Measurements from ENCODE around the gene CEP63. TPM values are rescaled to one million over a fixed set of nuclear protein-coding genes. Genes with fewer than 3 reads are reported as not detected.

Gene CEP63
- total and polyA plus RNA-seq, 3 experiments from 2014 or later: 19.3 to 21.3 (median 21.1) TPM

- no peaks in the 10 kb centered on the region for H3K36me3 ChIP-seq (ENCODE audit: insufficient read depth, low read length)
- H3K27me3 Mint-ChIP-seq: peaks cover 14 to 47% of the 10 kb centered on the region in 2 donors
- CTCF ChIA-PET: no interaction called here
- no peak overlapping the region for H3K4me3 ChIP-seq (ENCODE audit: low read length)
- no peaks in the 10 kb centered on the region for H3K36me3 Mint-ChIP-seq
- H3K27me3 ChIP-seq (ENCODE audit: insufficient read depth, low read length, poor library complexity, severe bottlenecking): peaks cover under 1% of the 10 kb centered on the region
- H3K9me3 Mint-ChIP-seq: no peaks in the 10 kb centered on the region
- POLR2A ChIA-PET: no interaction called here
- no peaks in the 10 kb centered on the region for H3K4me1 ChIP-seq (ENCODE audit: insufficient read depth, low read length)
- no peak for DNase-seq
- no peak overlapping the region for H3K27ac ChIP-seq (ENCODE audit: low read depth, low read length)
- H3K27ac Mint-ChIP-seq: no peak overlapping the region
- H3K4me1 Mint-ChIP-seq: no peaks in the 10 kb centered on the region
- no peak overlapping the region for H3K4me3 Mint-ChIP-seq
- no peaks in the 10 kb centered on the region for H3K9me3 ChIP-seq (ENCODE audit: low read length)
Measured at GRCh38 chr3:134460965-134461364, 24.9 kb upstream of the CEP63 start.

GRCh38 chr3:134462331-134462941 is 23.4 kb upstream of the CEP63 start:
- POLR2A ChIA-PET: no interaction called here

GRCh38 chr3:134463676-134464063 is 22.2 kb upstream of the CEP63 start:
- Histone ChIP-seq H3K27me3 (ENCODE audit: insufficient read depth, low read length, poor library complexity, severe bottlenecking) (no peaks in the 10 kb centered on the region), H3K9me3 (ENCODE audit: low read length) (no peaks in the 10 kb centered on the region), H3K36me3 (ENCODE audit: insufficient read depth, low read length) (no peaks in the 10 kb centered on the region), H3K4me1 (ENCODE audit: insufficient read depth, low read length) (no peaks in the 10 kb centered on the region), H3K4me3 (ENCODE audit: low read length) (no peak overlapping the region), H3K27ac (ENCODE audit: low read depth, low read length) (no peak overlapping the region)
- Mint-ChIP-seq H3K36me3 (peaks cover 0 to 1% (median 0%) of the 10 kb centered on the region in 3 donors), H3K9me3 (no peaks in the 10 kb centered on the region), H3K27ac (no peak overlapping the region), H3K4me3 (no peak overlapping the region), H3K4me1 (no peaks in the 10 kb centered on the region), H3K27me3 (peaks cover 6 to 29% of the 10 kb centered on the region in 2 donors)
- CTCF ChIA-PET: no interaction called here
- POLR2A ChIA-PET: no interaction called here
- DNase-seq: no peak

More at GRCh38 chr3:134462331-134462941, 23.4 kb upstream of the CEP63 start:
- Mint-ChIP-seq H3K4me3 (no peak overlapping the region), H3K4me1 (no peaks in the 10 kb centered on the region), H3K27ac (no peak overlapping the region), H3K27me3 (peaks cover 9 to 41% of the 10 kb centered on the region in 2 donors), H3K36me3 (peaks cover 0 to 1% (median 0%) of the 10 kb centered on the region in 3 donors), H3K9me3 (no peaks in the 10 kb centered on the region)
- Histone ChIP-seq H3K9me3 (ENCODE audit: low read length) (no peaks in the 10 kb centered on the region), H3K4me3 (ENCODE audit: low read length) (no peak overlapping the region), H3K27me3 (ENCODE audit: insufficient read depth, low read length, poor library complexity, severe bottlenecking) (no peaks in the 10 kb centered on the region), H3K4me1 (ENCODE audit: insufficient read depth, low read length) (no peaks in the 10 kb centered on the region), H3K27ac (ENCODE audit: low read depth, low read length) (no peak overlapping the region), H3K36me3 (ENCODE audit: insufficient read depth, low read length) (no peaks in the 10 kb centered on the region)
- CTCF ChIA-PET: interaction anchor here (1.2 kb wide), 1 partner anchor 11 kb away, joined by 3 read pairs; no protein-coding TSS in a partner anchor
- DNase-seq: no peak

- Mint-ChIP-seq H3K4me1 (no peaks in the 10 kb centered on the region), H3K27ac (no peak overlapping the region), H3K27me3 (peaks cover 6 to 25% of the 10 kb centered on the region in 2 donors), H3K36me3 (peaks cover 0 to 1% (median 0%) of the 10 kb centered on the region in 3 donors), H3K4me3 (no peak overlapping the region), H3K9me3 (no peaks in the 10 kb centered on the region)
- Histone ChIP-seq H3K36me3 (ENCODE audit: insufficient read depth, low read length) (no peaks in the 10 kb centered on the region), H3K27me3 (ENCODE audit: insufficient read depth, low read length, poor library complexity, severe bottlenecking) (no peaks in the 10 kb centered on the region), H3K4me3 (ENCODE audit: low read length) (no peak overlapping the region), H3K27ac (ENCODE audit: low read depth, low read length) (no peak overlapping the region), H3K4me1 (ENCODE audit: insufficient read depth, low read length) (no peaks in the 10 kb centered on the region), H3K9me3 (ENCODE audit: low read length) (no peaks in the 10 kb centered on the region)
- CTCF ChIA-PET: no interaction called here
- POLR2A ChIA-PET: no interaction called here
- no peak for DNase-seq
Measured at GRCh38 chr3:134464064-134464688, 21.7 kb upstream of the CEP63 start.

- no peak overlapping the region for H3K4me3 ChIP-seq (ENCODE audit: low read length)
- DNase-seq: no peak
- Mint-ChIP-seq H3K9me3 (no peaks in the 10 kb centered on the region), H3K27ac (no peak overlapping the region), H3K36me3 (peaks cover 0 to 1% (median 0%) of the 10 kb centered on the region in 3 donors), H3K4me3 (no peak overlapping the region), H3K4me1 (no peaks in the 10 kb centered on the region), H3K27me3 (peaks cover 6 to 19% of the 10 kb centered on the region in 2 donors)
- no peak overlapping the region for H3K27ac ChIP-seq (ENCODE audit: low read depth, low read length)
- no peaks in the 10 kb centered on the region for H3K27me3 ChIP-seq (ENCODE audit: insufficient read depth, low read length, poor library complexity, severe bottlenecking)
- H3K9me3 ChIP-seq (ENCODE audit: low read length): no peaks in the 10 kb centered on the region
- H3K36me3 ChIP-seq (ENCODE audit: insufficient read depth, low read length): no peaks in the 10 kb centered on the region
- no peaks in the 10 kb centered on the region for H3K4me1 ChIP-seq (ENCODE audit: insufficient read depth, low read length)
- CTCF ChIA-PET: no interaction called here
- POLR2A ChIA-PET: no interaction called here
Measured at GRCh38 chr3:134464689-134465365, 21.0 kb upstream of the CEP63 start.

- no peak overlapping the region for H3K4me3 Mint-ChIP-seq
- peaks cover 5 to 18% of the 10 kb centered on the region in 2 donors for H3K27me3 Mint-ChIP-seq
- no peak overlapping the region for H3K4me3 ChIP-seq (ENCODE audit: low read length)
- H3K27me3 ChIP-seq (ENCODE audit: insufficient read depth, low read length, poor library complexity, severe bottlenecking): no peaks in the 10 kb centered on the region
- no peak overlapping the region for H3K27ac ChIP-seq (ENCODE audit: low read depth, low read length)
- DNase-seq: no peak
- no peaks in the 10 kb centered on the region for H3K4me1 ChIP-seq (ENCODE audit: insufficient read depth, low read length)
- H3K4me1 Mint-ChIP-seq: no peaks in the 10 kb centered on the region
- no peaks in the 10 kb centered on the region for H3K9me3 ChIP-seq (ENCODE audit: low read length)
- peaks cover 0 to 1% (median 0%) of the 10 kb centered on the region in 3 donors for H3K36me3 Mint-ChIP-seq
- ChIA-PET CTCF (interaction anchor here (0.7 to 2.2 kb wide), 3 partner anchors 9 to 1773 kb away, joined by 3 to 8 read pairs (median 3); no protein-coding TSS in a partner anchor), POLR2A (no interaction called here)
- no peaks in the 10 kb centered on the region for H3K36me3 ChIP-seq (ENCODE audit: insufficient read depth, low read length)
- no peak overlapping the region for H3K27ac Mint-ChIP-seq
- H3K9me3 Mint-ChIP-seq: no peaks in the 10 kb centered on the region
Measured at GRCh38 chr3:134466331-134466730, 19.5 kb upstream of the CEP63 start.

- Mint-ChIP-seq H3K4me1 (no peaks in the 10 kb centered on the region), H3K9me3 (no peaks in the 10 kb centered on the region), H3K36me3 (peaks cover 0 to 5% (median 4%) of the 10 kb centered on the region in 3 donors), H3K27ac (no peak overlapping the region), H3K4me3 (no peak overlapping the region), H3K27me3 (peaks cover 0 to 7% of the 10 kb centered on the region in 2 donors)
- Histone ChIP-seq H3K36me3 (ENCODE audit: insufficient read depth, low read length) (no peaks in the 10 kb centered on the region), H3K9me3 (ENCODE audit: low read length) (no peaks in the 10 kb centered on the region), H3K4me3 (ENCODE audit: low read length) (no peak overlapping the region), H3K27ac (ENCODE audit: low read depth, low read length) (no peak overlapping the region), H3K27me3 (ENCODE audit: insufficient read depth, low read length, poor library complexity, severe bottlenecking) (no peaks in the 10 kb centered on the region), H3K4me1 (ENCODE audit: insufficient read depth, low read length) (no peaks in the 10 kb centered on the region)
- DNase-seq: no peak
- ChIA-PET CTCF (no interaction called here), POLR2A (no interaction called here)
Measured at GRCh38 chr3:134468519-134468918, 17.3 kb upstream of the CEP63 start.

- Histone ChIP-seq H3K4me3 (ENCODE audit: low read length) (no peak overlapping the region), H3K9me3 (ENCODE audit: low read length) (no peaks in the 10 kb centered on the region), H3K4me1 (ENCODE audit: insufficient read depth, low read length) (peaks cover 3% of the 10 kb centered on the region), H3K27ac (ENCODE audit: low read depth, low read length) (no peak overlapping the region), H3K27me3 (ENCODE audit: insufficient read depth, low read length, poor library complexity, severe bottlenecking) (no peaks in the 10 kb centered on the region), H3K36me3 (ENCODE audit: insufficient read depth, low read length) (no peaks in the 10 kb centered on the region)
- DNase-seq: no peak
- peaks cover 0 to 5% (median 2%) of the 10 kb centered on the region in 3 donors for H3K4me1 Mint-ChIP-seq
- ChIA-PET CTCF (interaction anchor here (0.8 to 4.3 kb wide), 3 partner anchors 13 to 246 kb away, joined by 3 to 40 read pairs (median 23); partner anchors contain the start of genes ANAPC13 and CEP63), POLR2A (no interaction called here)
- no peak overlapping the region for H3K4me3 Mint-ChIP-seq
- peaks cover 0 to 19% (median 7%) of the 10 kb centered on the region in 3 donors for H3K36me3 Mint-ChIP-seq
- no peaks in the 10 kb centered on the region for H3K27me3 Mint-ChIP-seq
- no peak overlapping the region for H3K27ac Mint-ChIP-seq
- no peaks in the 10 kb centered on the region for H3K9me3 Mint-ChIP-seq
Measured at GRCh38 chr3:134471521-134472193, 14.2 kb upstream of the CEP63 start.
